Parathyroid adenoma (tissue), 2 donors: ENCODE data around the gene NKX1-2.

Experiments
- H2AFZ ChIP-seq: fragments of 300-600 bp; sonication (generic); one replicate; pipeline ENCODE4 v1.7.0; 2017; ENCODE audit warnings: antibody characterized with exemption, mild to moderate bottlenecking
- H3K27ac ChIP-seq: fragments of 300-600 bp; sonication (generic); one replicate; pipeline ENCODE4 v1.7.0; 2017
- H3K27me3 ChIP-seq: fragments of 300-600 bp; sonication (generic); one replicate; pipeline ENCODE4 v1.7.0; 2017; ENCODE audit warnings: low read length; ENCODE audit not compliant: control insufficient read depth, insufficient read depth
- H3K36me3 ChIP-seq: fragments of 300-600 bp; sonication (generic); one replicate; pipeline ENCODE4 v1.7.0; 2017; ENCODE audit warnings: low read length; ENCODE audit not compliant: control insufficient read depth, insufficient read depth
- H3K4me1 ChIP-seq: fragments of 300-600 bp; sonication (generic); one replicate; pipeline ENCODE4 v1.7.0; 2017; ENCODE audit warnings: control low read depth
- H3K4me2 ChIP-seq: fragments of 300-600 bp; sonication (generic); one replicate; pipeline ENCODE4 v1.7.0; 2017; ENCODE audit warnings: low read length
- H3K4me3 ChIP-seq: fragments of 300-600 bp; sonication (generic); one replicate; pipeline ENCODE4 v1.7.0; 2017; ENCODE audit warnings: low read depth, low read length
- H3K79me2 ChIP-seq: fragments of 300-600 bp; sonication (generic); one replicate; pipeline ENCODE4 v1.7.0; 2017; ENCODE audit warnings: control low read depth
- H3K9ac ChIP-seq: fragments of 300-600 bp; sonication (generic); one replicate; pipeline ENCODE4 v1.7.0; 2017; ENCODE audit warnings: mild to moderate bottlenecking
- H3K9me3 ChIP-seq: fragments of 300-600 bp; sonication (generic); one replicate; pipeline ENCODE4 v1.7.0; 2017; ENCODE audit warnings: low read length; ENCODE audit not compliant: control insufficient read depth
- TF ChIP-seq, protein P1 (sequence below): fragments of 300-600 bp; sonication (generic); IDR thresholded peaks from one replicate; pipeline ENCODE4 v1.7.0; 2017; ENCODE audit warnings: antibody characterized with exemption, mild to moderate bottlenecking
- donor health status: primary hyperparathyroidism.

Gene NKX1-2

DNA sequence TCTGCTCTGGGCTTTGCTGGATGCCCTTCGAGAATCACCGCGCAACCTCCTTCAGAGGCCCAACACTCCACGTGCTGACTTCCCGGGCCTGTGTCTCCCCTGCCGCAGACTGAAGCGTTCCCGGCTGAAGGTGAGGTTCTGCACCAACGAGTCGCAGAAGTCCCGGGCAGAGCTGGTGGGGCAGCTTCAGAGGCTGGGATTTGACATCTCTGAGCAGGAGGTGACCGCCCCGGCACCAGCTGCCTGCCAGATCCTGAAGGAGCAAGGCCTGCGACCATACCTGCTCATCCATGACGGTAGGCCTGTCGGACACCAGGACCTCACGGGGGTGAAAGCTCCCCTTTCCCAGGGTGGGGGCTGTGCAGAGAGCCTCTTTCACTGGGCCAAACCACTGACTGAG, 34.2 kb upstream of the NKX1-2 start:
- Histone ChIP-seq H3K79me2 (no peaks in the 10 kb centered on the region), H3K36me3 (no peaks in the 10 kb centered on the region), H3K4me1 (no peaks in the 10 kb centered on the region), H3K27ac (no peak overlapping the region), H3K9me3 (no peaks in the 10 kb centered on the region), H3K27me3 (no peaks in the 10 kb centered on the region), H2AFZ (no peak overlapping the region), H3K4me3 (no peak overlapping the region), H3K4me2 (no peak overlapping the region), H3K9ac (no peak overlapping the region)
- TF ChIP-seq, protein P1, sequence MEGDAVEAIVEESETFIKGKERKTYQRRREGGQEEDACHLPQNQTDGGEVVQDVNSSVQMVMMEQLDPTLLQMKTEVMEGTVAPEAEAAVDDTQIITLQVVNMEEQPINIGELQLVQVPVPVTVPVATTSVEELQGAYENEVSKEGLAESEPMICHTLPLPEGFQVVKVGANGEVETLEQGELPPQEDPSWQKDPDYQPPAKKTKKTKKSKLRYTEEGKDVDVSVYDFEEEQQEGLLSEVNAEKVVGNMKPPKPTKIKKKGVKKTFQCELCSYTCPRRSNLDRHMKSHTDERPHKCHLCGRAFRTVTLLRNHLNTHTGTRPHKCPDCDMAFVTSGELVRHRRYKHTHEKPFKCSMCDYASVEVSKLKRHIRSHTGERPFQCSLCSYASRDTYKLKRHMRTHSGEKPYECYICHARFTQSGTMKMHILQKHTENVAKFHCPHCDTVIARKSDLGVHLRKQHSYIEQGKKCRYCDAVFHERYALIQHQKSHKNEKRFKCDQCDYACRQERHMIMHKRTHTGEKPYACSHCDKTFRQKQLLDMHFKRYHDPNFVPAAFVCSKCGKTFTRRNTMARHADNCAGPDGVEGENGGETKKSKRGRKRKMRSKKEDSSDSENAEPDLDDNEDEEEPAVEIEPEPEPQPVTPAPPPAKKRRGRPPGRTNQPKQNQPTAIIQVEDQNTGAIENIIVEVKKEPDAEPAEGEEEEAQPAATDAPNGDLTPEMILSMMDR: no peak

GRCh38 chr10:124482876-124483275, 33.0 kb upstream of the NKX1-2 start:
- Histone ChIP-seq H3K9me3 (no peaks in the 10 kb centered on the region), H3K4me2 (no peak overlapping the region), H3K9ac (no peak overlapping the region)

DNA sequence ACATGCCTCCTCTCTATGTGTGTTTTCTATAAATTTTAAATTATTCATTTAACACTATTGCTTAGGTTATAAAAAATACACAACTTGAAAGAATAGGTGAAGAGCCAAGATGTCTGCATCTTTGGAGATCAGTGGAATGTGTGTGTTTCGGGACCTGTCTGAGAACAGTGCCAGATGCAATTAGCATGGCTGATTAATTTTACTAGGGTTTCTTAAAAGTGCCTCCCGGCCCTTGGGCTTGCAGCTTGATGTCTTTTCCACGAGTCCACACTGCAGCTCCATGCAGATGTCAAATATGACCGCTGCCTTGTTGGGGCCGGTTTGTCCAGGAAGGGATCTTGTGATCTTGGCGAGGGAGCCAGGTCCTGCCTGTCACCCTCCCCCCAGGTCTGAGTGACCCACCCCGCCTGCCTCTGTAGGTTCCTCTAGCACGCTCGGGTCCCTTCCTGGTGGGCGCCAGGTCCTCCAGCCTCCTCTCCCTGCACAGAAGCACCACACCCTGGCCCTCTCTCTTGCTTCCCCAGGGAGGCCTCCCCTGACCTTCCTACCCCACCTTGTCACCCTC, 32.5 kb upstream of the NKX1-2 start:
- Histone ChIP-seq H3K79me2 (no peaks in the 10 kb centered on the region), H2AFZ (no peak overlapping the region)
- TF ChIP-seq, protein P1: no peak

More at GRCh38 chr10:124482876-124483275, 33.0 kb upstream of the NKX1-2 start:
- no peak overlapping the region for H3K27ac ChIP-seq
- no peaks in the 10 kb centered on the region for H3K27me3 ChIP-seq
- no peaks in the 10 kb centered on the region for H3K79me2 ChIP-seq
- no peaks in the 10 kb centered on the region for H3K4me1 ChIP-seq
- H3K4me3 ChIP-seq: no peak overlapping the region
- H2AFZ ChIP-seq: no peak overlapping the region
- TF ChIP-seq, protein P1: no peak
- no peaks in the 10 kb centered on the region for H3K36me3 ChIP-seq

DNA sequence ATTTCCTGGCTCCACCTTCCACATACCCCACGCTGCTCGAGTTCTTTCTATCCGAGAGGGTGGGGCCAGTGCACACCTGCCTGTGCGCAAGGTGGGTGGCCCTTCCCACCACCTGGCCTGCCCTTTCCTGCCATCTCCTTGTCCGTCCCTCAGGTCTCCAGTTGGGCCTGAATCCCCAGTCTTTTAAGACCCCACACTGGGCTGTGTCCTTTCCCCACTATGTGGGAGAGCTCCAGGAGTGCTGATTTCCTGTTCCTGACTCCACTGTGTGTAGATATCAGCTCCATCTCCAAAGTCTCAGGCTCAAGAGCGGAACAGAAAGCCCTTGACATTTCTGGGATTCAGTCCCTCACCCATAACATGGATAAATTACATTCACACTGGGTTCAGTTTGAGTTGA, 31.9 kb upstream of the NKX1-2 start:
- Histone ChIP-seq H3K9ac (no peak overlapping the region), H3K36me3 (no peaks in the 10 kb centered on the region), H3K27me3 (no peaks in the 10 kb centered on the region), H3K79me2 (no peaks in the 10 kb centered on the region), H3K4me3 (no peak overlapping the region), H3K27ac (no peak overlapping the region), H2AFZ (no peak overlapping the region), H3K4me2 (no peak overlapping the region), H3K9me3 (no peaks in the 10 kb centered on the region), H3K4me1 (no peaks in the 10 kb centered on the region)
- TF ChIP-seq, protein P1: no peak

More for the DNA sequence above, 32.5 kb upstream of the NKX1-2 start:
- H3K27me3 ChIP-seq: no peaks in the 10 kb centered on the region
- no peak overlapping the region for H3K27ac ChIP-seq
- H3K4me3 ChIP-seq: no peak overlapping the region
- no peaks in the 10 kb centered on the region for H3K4me1 ChIP-seq
- no peaks in the 10 kb centered on the region for H3K9me3 ChIP-seq
- no peak overlapping the region for H3K9ac ChIP-seq
- H3K4me2 ChIP-seq: no peak overlapping the region
- H3K36me3 ChIP-seq: no peaks in the 10 kb centered on the region

- no peaks in the 10 kb centered on the region for H3K9me3 ChIP-seq
These were observed 31.0 kb upstream of the NKX1-2 start for GRCh38 chr10:124480860-124481259.

More at GRCh38 chr10:124480860-124481259, 31.0 kb upstream of the NKX1-2 start:
- TF ChIP-seq, protein P1: no peak
- Histone ChIP-seq H3K4me3 (no peak overlapping the region), H3K4me2 (no peak overlapping the region), H3K27me3 (no peaks in the 10 kb centered on the region), H3K36me3 (no peaks in the 10 kb centered on the region), H3K27ac (no peak overlapping the region), H3K4me1 (no peaks in the 10 kb centered on the region), H3K9ac (no peak overlapping the region), H3K79me2 (no peaks in the 10 kb centered on the region), H2AFZ (no peak overlapping the region)
